GM21529 (cell line): ENCODE measurements around the gene PIGU.
"Not testable (repeated sequence)": the region's sequence is repeated elsewhere in the genome, so short reads cannot be mapped to it uniquely, and the experiment has no call there.

Experiments
- ATAC-seq: cut with Tn5 transposase; IDR thresholded peaks from one replicate; pipeline ENCODE4 v1.9.1; 2021; ENCODE audit not compliant: unreplicated experiment

Gene PIGU

GRCh38 chr20:34536798-34537394 lies 140.0 kb downstream of the PIGU start:
- no peak for ATAC-seq

- no peak for ATAC-seq
Measured at GRCh38 chr20:34535857-34536256, 141.0 kb downstream of the PIGU start.

DNA sequence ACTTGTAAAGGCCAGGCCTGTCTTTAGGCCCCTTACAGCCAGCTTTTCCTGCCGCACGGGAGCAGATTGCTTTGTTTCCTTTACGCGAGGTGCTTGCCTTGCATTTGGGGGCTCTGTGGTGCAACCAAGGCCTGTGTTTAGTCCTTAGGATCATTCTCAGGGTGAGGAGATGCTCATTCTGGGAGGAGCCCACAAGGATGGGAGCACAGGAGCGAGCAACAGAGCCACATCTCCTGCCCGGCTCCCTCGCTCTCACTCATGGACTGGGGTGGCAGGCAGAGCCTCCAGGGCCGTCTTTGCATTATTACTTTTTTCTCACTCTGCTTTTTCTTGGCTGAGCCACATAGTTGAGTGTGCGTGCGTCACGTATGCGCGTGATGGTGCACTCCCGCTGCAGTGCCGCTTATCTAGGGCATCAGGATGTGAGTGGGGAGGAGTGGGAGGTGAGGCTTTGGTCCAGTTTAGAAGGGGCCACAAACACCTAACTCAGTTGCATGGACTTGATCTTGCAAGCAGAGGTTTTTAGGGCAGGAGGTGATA lies 141.5 kb downstream of the PIGU start:
- ATAC-seq: no peak

DNA sequence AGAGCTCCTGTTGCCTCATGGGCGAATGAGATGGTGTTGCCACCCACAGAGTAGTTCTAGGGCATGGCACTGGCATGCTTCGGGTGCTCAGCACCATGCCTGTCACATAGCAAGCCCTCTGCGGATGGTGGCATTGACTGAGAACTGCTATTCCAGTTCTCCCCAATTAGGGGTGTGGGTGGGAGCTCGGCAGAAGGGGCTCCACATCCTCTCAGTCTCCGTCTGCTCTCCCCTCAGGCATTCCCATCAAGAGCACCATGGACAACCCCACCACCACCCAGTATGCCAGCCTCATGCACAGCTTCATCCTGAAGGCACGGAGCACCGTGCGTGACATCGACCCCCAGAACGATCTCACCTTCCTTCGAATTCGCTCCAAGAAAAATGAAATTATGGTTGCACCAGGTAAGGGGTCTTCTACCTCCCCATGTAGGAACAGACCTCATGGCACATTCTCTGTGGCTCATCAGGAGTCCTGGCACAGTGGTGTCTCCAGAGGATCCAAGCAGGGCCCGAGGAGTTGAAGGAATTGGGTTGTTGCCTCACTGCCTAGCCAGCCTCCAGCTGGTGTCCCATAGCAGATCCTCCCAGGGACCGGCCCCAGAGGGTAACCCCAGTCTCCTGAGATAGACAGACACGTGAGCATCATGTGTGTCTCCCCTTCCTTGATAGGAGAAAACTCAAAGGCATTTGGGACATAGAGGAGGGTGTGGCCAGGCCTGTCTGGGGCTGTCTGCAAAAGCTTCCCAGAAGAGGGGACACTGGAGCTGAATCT lies 142.3 kb downstream of the PIGU start:
- no peak for ATAC-seq

DNA sequence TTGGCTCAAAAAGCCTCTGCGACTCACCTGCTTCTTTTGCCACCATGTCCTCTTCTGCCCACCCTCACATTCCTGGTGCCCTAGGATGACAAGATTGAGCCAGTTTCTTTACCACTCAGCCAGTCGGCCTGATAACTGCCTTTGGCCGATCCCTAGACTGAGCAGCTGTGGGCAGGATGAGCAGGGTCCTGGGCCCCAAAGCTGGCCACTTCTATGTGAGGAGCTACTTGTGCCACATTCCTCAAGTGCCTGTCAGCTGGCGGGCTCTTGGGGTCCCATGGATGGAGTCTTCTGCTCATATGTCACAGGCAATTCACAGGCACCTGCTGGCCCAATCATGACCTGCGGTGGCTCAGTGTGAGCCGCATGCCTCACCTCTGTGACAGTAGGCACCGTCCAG lies 144.1 kb downstream of the PIGU start:
- no peak for ATAC-seq

DNA sequence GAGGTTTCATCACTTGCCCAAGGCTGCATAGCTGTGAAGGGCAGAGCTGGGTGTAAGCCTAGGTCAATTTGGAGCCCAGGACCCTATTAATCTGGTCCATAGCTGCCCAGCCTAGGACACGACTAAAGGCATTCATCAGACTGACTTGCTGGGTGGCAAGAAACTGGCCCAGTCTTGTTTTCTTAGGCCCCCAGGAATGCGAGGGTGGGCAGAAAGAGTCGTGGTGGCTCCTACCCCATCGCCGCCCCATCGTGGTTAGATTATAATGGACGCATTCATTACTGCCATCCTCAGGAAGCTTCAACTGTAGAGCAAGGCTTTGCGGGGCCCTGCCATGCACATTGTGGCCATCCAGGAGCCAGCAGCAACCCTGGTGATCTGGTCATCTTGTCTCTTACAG lies 144.6 kb downstream of the PIGU start:
- no peak for ATAC-seq

- no peak for ATAC-seq
Measured at GRCh38 chr20:34531608-34532265, 145.2 kb downstream of the PIGU start.

DNA sequence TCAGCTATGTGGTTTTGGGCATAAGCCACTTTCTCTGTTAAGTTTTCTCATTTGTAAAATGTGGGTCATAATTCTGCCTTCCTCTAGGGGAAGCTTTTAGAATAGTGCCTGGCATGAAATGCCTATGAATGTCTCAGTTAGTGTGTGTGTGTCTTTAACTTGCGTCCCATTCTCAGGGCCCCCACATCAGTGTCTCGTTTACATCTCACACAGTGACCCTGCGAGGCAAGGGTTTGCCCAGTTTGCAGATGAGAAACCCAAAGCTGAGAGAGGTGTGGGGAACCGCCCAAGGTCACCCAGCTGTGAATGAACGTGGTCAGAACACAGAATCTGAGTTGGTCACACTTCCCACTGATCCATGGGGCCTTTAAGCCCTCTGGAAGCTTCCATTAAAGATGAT lies 146.6 kb downstream of the PIGU start:
- no peak for ATAC-seq

DNA sequence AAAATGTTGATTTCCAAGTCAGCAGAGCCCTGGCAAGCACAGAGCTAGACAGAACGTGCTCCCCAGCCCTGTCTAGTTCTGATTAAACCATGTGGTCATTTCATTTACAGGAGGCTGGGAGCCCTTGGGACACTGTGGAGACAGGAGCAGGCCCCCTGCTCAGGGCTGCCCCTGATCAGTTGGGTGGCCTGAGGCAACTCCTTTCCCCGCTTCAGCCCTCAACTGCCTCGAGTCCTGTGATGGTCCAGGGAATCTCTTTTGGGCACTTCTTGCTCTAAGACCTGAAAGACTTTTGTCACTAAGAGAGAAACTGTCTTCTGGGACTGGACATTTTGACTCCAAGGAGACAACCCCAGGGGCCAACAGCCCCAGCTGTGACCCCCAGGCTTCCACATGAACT lies 147.2 kb downstream of the PIGU start:
- no peak for ATAC-seq

DNA sequence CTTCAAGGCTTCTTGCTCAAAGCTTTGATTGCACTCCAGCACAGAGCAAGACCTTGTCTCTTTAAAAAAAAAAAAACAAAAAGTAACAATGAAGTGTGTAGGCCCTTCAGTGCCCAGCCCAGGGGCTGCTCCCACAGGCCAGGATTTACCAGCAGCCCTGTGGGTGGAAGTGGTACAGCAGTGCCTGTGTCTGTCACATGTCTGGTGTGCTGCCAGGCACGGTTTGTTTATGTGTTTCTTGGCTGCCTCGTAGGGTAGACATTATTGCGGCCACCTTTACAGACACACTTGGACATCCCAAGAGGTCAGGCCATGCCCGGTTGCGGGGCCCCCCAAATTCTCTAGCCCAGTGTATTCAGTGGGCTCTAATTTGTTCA lies 148.0 kb downstream of the PIGU start:
- no peak for ATAC-seq

- ATAC-seq: no peak
Measured at GRCh38 chr20:34527016-34527415, 149.9 kb downstream of the PIGU start.

- no peak for ATAC-seq
Measured at GRCh38 chr20:34526466-34526865, 150.4 kb downstream of the PIGU start.

DNA sequence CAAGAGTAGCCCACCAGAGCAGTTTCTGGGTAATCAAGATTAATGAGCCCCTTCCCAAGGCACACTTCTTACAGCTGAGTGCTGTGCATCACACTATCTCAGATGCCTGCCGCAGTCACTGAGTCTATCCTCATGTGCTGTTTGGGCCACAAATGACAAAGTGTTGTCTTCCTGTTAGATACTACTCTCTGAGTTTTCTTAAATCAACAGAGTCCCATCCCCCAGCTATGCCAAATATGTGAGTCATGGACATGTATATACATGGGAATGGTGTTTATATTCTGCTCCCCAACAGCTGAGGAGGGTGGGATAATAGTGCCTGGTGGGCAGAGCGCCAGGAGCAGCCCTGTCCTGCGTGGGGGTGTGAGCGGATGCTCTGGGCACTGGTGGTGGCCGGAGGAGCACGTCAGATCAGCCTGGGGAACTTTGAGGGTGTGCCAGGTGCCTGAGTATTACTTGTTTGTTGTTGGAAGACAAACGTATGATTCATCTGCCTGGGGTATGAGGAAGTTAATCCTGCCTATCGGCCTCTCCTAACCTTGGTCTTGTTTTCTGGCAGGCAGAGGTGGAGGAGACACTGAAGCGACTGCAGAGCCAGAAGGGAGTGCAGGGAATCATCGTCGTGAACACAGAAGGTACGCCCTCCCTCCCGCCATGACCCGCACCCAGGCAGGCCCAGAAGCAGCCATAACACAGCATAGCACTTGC lies 151.0 kb downstream of the PIGU start:
- ATAC-seq: no peak

- no peak for ATAC-seq
Measured at GRCh38 chr20:34525342-34525708, 151.6 kb downstream of the PIGU start.

DNA sequence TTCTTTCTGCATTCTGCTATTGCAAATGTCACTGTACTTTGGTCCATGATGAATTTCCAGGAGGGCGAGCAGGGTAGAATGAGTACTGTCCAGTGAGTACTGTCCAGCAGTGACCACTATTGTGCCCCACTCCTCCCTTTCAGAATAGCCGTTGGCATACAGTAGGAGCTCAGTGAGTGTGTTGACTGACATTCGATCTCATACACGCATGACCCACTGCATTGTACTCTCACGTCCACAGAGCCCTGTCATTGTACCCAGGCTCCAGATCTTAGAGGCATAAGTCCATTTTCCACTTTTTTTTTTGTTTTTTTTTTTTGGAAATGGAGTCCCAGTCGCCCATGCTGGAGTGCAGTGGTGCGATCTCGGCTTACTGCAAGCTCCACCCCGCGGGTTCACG lies 152.5 kb downstream of the PIGU start:
- ATAC-seq: no peak

GRCh38 chr20:34522969-34523871 lies 153.7 kb downstream of the PIGU start:
- ATAC-seq: no peak

DNA sequence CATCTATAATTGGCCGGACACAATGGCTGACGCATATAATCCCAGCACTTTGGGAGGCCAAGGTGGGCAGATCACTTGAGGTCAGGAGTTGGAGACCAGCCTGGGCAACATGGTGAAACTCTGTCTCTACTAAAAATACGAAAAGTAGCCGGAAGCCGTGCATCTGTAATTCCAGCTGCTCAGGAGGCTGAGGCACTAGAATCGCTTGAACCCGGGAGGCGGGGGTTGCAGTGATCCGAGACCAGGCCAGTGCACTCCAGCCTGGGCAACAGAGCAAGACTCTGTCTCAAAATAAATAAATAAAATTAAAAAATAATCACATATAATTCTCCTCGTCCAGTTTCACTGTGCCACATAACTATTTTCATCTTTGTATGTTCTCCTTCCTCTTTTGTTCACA lies 157.1 kb downstream of the PIGU start:
- ATAC-seq: not testable (repeated sequence)

- ATAC-seq: not testable (repeated sequence)
Measured at GRCh38 chr20:34518863-34519262, 158.0 kb downstream of the PIGU start.

- ATAC-seq: no peak
Measured at GRCh38 chr20:34517114-34517505, 159.8 kb downstream of the PIGU start.
